Measurements from ENCODE around the gene LRMDA.

GRCh38 chr10:75866731-75867130 lies 435.3 kb downstream of the LRMDA start:
- TF ChIP-seq POLR2A (IDR thresholded peaks at IDR 0.05) (no peak), CTCF (IDR thresholded peaks at IDR 0.05) (no peak), POLR2AphosphoS5 (IDR thresholded peaks at IDR 0.05) (no peak), EP300 (IDR thresholded peaks at IDR 0.05; ENCODE audit: low read depth) (no peak)

Measured in transverse colon (tissue), 4 donors.